Stomach (tissue), 9 donors: Measurements from ENCODE around the gene ROBO1. TPM values are rescaled to one million over a fixed set of nuclear protein-coding genes. Genes with fewer than 3 reads are reported as not detected.

Experiments used
- DNase-seq, 2 donors: peaks; one replicate each; pipeline versions ENCODE4 v3.0.0 to v3.0.0-alpha.2; 2013 to 2019
- H3K27ac ChIP-seq, 5 donors: fragments of 200-600 bp in 4 of 5; sonication (generic) in 4 of 5; one replicate each; pipeline ENCODE4 v1.5.1; 2013 to 2019; ENCODE audit warnings: mild to moderate bottlenecking in 1 of 5, moderate library complexity in 1 of 5
- H3K27me3 ChIP-seq, 3 donors: fragments of 200-600 bp; sonication (generic); one replicate each; pipeline ENCODE4 v1.5.1; 2017 to 2019; ENCODE audit warnings: mixed run types in 1 of 3
- H3K36me3 ChIP-seq, 4 donors: fragments of 200-600 bp; sonication (generic); 1 replicate in 3 of 4; 2 replicates in 1 of 4; pipeline ENCODE4 v1.5.1; 2016 to 2019
- H3K4me1 ChIP-seq, 4 donors: fragments of 200-600 bp; sonication (generic); one replicate each; pipeline ENCODE4 v1.5.1; 2016 to 2019
- H3K4me3 ChIP-seq, 4 donors: fragments of 200-600 bp; sonication (generic) in 3 of 4; one replicate each; pipeline ENCODE4 v1.5.1; 2016 to 2019; ENCODE audit warnings: mild to moderate bottlenecking in 1 of 4
- H3K9me3 ChIP-seq, 4 donors: fragments of 200-600 bp; sonication (generic); one replicate each; pipeline ENCODE4 v1.5.1; 2016 to 2019
- EP300 ChIP-seq: sonication (generic); formaldehyde crosslinking; IDR thresholded peaks from one replicate; pipeline ENCODE4 v1.6.1; 2017; ENCODE audit warnings: antibody characterized with exemption
- POLR2A ChIP-seq, 4 donors: fragments of 450-650 bp; IDR thresholded peaks; one replicate each; pipeline ENCODE4 v1.6.1; 2016; ENCODE audit warnings: antibody characterized with exemption in 4 of 4, control low read depth in 2 of 4, mild to moderate bottlenecking in 1 of 4, moderate library complexity in 1 of 4
- POLR2AphosphoS5 ChIP-seq, 3 donors: sonication (generic); formaldehyde crosslinking; IDR thresholded peaks; one replicate each; pipeline ENCODE4 v1.6.1; 2016; ENCODE audit warnings: antibody characterized with exemption in 3 of 3
- WGBS, 5 donors: extraction: QIAGEN DNeasy Blood & Tissue Kit in 3 of 5; methylation state at CpG; one replicate each; pipeline versions ENCODE4 v1.1.5 to v1.1.7; 2013 to 2018; 5-methylcytosine and 5-hydroxymethylcytosine counted together
- intact Hi-C: fragments of 100-400 bp; cut with DNase I; formaldehyde crosslinking; loops from one replicate; pipeline ENCODE4 v1.15.1; 2023; ENCODE audit warnings: low total_unique reads
- polyA plus RNA-seq, 3 donors: library from polyadenylated mRNA; stranded (reverse); fragments of 200-250 nt; gene quantifications; one replicate each; pipeline ENCODE4 v1.2.3, GENCODE V29; 2013
- total RNA-seq, 5 donors: library from RNA; depleted of rRNA; stranded (reverse); fragments of >200 nt; gene quantifications; one replicate each; pipeline versions ENCODE4 v1.1.0 to v1.2.3, GENCODE V29; 2014 to 2016
- TF ChIP-seq, protein P1 (sequence below), 7 experiments: fragments of 450-650 bp in 4 of 7; fragments of 200-600 bp in 3 of 7; sonication (generic) in 3 of 7; IDR thresholded peaks; one replicate each; pipeline ENCODE4 v1.5.1; 2016 to 2019; ENCODE audit warnings: antibody characterized with exemption in 7 of 7, control low read depth in 2 of 7, mild to moderate bottlenecking in 1 of 7
- donor health status: healthy with polysubstance abuse.
- donor health status: Bipolar disorder and iron deficiency.
- donor health status: healthy.

The ROBO1 gene
- total and polyA plus RNA-seq, 8 donors: 2.0 to 174 (median 4.5) TPM

DNA sequence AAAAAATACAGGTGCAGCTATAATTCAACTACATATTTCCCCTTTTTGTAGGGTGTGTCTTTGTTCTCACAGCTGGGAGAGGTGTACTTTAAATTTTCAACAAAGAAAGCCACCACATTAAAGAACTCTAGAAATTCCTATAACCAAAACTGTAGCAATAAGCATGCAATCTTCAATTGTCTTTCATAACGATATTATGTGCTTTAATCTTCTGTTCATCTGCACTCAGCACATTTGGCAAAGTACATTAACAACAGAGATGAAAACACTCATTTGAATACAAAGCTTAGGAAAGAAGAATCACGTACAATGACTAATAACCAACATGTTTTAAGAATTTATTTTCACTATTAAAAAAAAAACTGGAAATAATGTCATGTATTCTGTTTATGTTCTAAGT, 1025.8 kb downstream of the ROBO1 start:
- no peak for DNase-seq
- no peaks in the 10 kb centered on the region for H3K36me3 ChIP-seq
- no peak for TF ChIP-seq EP300
- TF ChIP-seq POLR2AphosphoS5 (IDR thresholded peaks at IDR 0.05): no peak
- TF ChIP-seq, protein P1, sequence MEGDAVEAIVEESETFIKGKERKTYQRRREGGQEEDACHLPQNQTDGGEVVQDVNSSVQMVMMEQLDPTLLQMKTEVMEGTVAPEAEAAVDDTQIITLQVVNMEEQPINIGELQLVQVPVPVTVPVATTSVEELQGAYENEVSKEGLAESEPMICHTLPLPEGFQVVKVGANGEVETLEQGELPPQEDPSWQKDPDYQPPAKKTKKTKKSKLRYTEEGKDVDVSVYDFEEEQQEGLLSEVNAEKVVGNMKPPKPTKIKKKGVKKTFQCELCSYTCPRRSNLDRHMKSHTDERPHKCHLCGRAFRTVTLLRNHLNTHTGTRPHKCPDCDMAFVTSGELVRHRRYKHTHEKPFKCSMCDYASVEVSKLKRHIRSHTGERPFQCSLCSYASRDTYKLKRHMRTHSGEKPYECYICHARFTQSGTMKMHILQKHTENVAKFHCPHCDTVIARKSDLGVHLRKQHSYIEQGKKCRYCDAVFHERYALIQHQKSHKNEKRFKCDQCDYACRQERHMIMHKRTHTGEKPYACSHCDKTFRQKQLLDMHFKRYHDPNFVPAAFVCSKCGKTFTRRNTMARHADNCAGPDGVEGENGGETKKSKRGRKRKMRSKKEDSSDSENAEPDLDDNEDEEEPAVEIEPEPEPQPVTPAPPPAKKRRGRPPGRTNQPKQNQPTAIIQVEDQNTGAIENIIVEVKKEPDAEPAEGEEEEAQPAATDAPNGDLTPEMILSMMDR (IDR thresholded peaks at IDR 0.05): no peak
- no peak for TF ChIP-seq POLR2A (IDR thresholded peaks at IDR 0.05)
- no peaks in the 10 kb centered on the region for H3K4me1 ChIP-seq
- intact Hi-C loops: no loop called here
- 62 to 71% (median 67%) methylated on average over 2 of the region's 2 CpGs for WGBS, 5 donors
- H3K27ac ChIP-seq: no peak overlapping the region
- no peaks in the 10 kb centered on the region for H3K27me3 ChIP-seq
- no peaks in the 10 kb centered on the region for H3K9me3 ChIP-seq
- H3K4me3 ChIP-seq: no peak overlapping the region

DNA sequence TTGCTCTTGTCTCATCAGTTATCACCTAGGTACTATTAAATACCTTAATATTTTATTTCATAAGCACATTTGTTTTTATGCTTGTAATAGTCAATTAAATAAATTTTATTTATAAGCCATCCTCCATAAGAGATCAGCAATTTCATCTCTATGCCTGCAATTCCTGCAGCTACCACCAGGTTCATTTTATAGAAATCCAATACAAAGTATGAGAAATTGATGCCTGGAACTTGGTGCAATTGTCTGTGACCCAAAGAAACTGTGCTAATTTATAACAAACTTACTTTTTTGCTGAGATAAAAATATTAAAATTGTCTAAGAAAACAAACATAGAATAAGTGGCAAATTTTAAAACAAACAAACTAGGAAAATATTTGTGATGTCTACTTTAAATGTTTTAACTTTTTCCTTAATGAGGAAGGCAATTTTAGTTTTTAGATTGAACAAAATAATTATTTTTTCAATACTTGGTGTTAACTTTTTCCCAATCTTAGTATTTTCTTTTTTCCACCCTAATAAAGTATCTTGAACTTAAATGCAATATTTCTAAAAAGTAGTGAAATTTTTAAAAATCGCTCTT, 1026.6 kb downstream of the ROBO1 start:
- TF ChIP-seq EP300 (no peak), POLR2AphosphoS5 (IDR thresholded peaks at IDR 0.05) (no peak), POLR2A (IDR thresholded peaks at IDR 0.05) (no peak)
- TF ChIP-seq, protein P1 (IDR thresholded peaks at IDR 0.05): peak in 3 of 7 experiments; percentile 21 to 46 (median 33)
- H3K27ac ChIP-seq: no peak overlapping the region
- no peak for DNase-seq
- H3K36me3 ChIP-seq: no peaks in the 10 kb centered on the region
- 92 to 98% (median 95%) methylated on average over 1 of the region's 1 CpG for WGBS, 5 donors
- no peaks in the 10 kb centered on the region for H3K9me3 ChIP-seq
- intact Hi-C loops: no loop called here
- no peaks in the 10 kb centered on the region for H3K4me1 ChIP-seq
- H3K4me3 ChIP-seq: no peak overlapping the region
- H3K27me3 ChIP-seq: no peaks in the 10 kb centered on the region

DNA sequence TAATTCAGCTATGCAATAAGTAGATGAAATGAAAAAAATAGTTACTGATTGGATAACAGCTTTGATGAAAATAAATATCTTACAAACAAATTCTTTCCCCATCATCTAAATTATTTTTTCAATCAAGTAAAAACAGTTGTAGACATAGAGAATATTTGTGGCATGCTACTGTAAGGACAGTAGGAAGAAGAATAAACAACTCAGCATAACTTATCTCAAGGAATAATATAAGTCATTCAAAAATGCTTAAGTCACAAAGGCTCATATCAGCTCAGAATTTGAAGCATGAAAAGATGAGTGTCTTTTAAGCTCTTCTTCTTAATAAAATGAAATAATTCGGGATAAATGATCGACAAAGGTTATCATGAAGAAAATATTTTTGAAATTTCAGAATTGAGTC, 1029.0 kb downstream of the ROBO1 start:
- Histone ChIP-seq H3K36me3 (no peaks in the 10 kb centered on the region), H3K9me3 (no peaks in the 10 kb centered on the region), H3K27me3 (no peaks in the 10 kb centered on the region), H3K4me3 (no peak overlapping the region), H3K4me1 (no peaks in the 10 kb centered on the region), H3K27ac (no peak overlapping the region)
- DNase-seq: no peak
- intact Hi-C loops: no loop called here
- TF ChIP-seq POLR2A (IDR thresholded peaks at IDR 0.05): no peak
- TF ChIP-seq, protein P1 (IDR thresholded peaks at IDR 0.05): no peak
- no peak for TF ChIP-seq EP300
- TF ChIP-seq POLR2AphosphoS5 (IDR thresholded peaks at IDR 0.05): no peak
- WGBS, 5 donors: 88 to 95% (median 94%) methylated on average over 2 of the region's 2 CpGs

DNA sequence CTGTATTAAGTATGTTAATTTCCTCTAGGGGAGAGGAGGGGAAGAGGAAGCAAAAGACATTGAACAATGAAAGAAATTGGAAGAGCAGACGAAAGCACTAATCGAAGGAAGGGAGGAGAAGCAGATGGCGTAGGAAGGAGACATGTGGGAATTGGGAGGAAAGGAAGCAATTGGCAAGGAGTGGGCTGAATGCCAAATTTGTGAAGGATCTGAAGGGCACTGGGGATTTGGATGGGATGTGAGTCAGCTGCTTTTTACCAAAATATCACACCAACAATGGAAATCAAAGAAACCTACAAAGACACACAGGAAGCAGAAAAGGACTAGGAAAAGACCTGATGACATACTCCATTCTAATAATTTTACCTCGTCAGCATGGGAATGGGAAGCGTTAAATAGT, 1029.8 kb downstream of the ROBO1 start:
- Histone ChIP-seq H3K27ac (no peak overlapping the region), H3K9me3 (no peaks in the 10 kb centered on the region), H3K27me3 (no peaks in the 10 kb centered on the region), H3K4me1 (no peaks in the 10 kb centered on the region), H3K4me3 (no peak overlapping the region), H3K36me3 (no peaks in the 10 kb centered on the region)
- peak in 1 of 2 donors; percentile 30 for DNase-seq
- intact Hi-C loops: no loop called here
- TF ChIP-seq EP300 (no peak), POLR2AphosphoS5 (IDR thresholded peaks at IDR 0.05) (no peak), POLR2A (IDR thresholded peaks at IDR 0.05) (no peak)
- TF ChIP-seq, protein P1 (IDR thresholded peaks at IDR 0.05): no peak
- 75 to 90% (median 86%) methylated on average over 5 of the region's 5 CpGs for WGBS, 5 donors
